Stomach smooth muscle (tissue), 2 donors: Measurements from ENCODE around the gene CDX1.

Source experiments
- H3K27ac ChIP-seq: one replicate; pipeline ENCODE4 v1.7.0; 2013; ENCODE audit warnings: mild to moderate bottlenecking, low read length, inconsistent platforms
- H3K27me3 ChIP-seq, 2 donors: one replicate each; pipeline ENCODE4 v1.7.0; 2013; ENCODE audit warnings: low read length in 2 of 2; ENCODE audit not compliant: insufficient read depth in 2 of 2, control insufficient read depth in 1 of 2
- H3K36me3 ChIP-seq, 2 donors: one replicate each; pipeline ENCODE4 v1.7.0; 2013; ENCODE audit warnings: low read length in 2 of 2; ENCODE audit not compliant: control insufficient read depth in 2 of 2, insufficient read depth in 2 of 2
- H3K4me1 ChIP-seq: one replicate; pipeline ENCODE4 v1.7.0; 2013; ENCODE audit warnings: low read length; ENCODE audit not compliant: control insufficient read depth, insufficient read depth
- H3K4me3 ChIP-seq, 2 donors: one replicate each; pipeline ENCODE4 v1.7.0; 2013; ENCODE audit warnings: low read length in 2 of 2
- H3K9ac ChIP-seq, 2 donors: one replicate each; pipeline ENCODE4 v1.7.0; 2013; ENCODE audit warnings: low read length in 2 of 2, mild to moderate bottlenecking in 1 of 2
- H3K9me3 ChIP-seq, 2 donors: one replicate each; pipeline ENCODE4 v1.7.0; 2013; ENCODE audit warnings: low read length in 2 of 2; ENCODE audit not compliant: control insufficient read depth in 2 of 2
- donor health status: healthy.
- donor health status: Pancreatic carcinoma.

CDX1 gene

DNA sequence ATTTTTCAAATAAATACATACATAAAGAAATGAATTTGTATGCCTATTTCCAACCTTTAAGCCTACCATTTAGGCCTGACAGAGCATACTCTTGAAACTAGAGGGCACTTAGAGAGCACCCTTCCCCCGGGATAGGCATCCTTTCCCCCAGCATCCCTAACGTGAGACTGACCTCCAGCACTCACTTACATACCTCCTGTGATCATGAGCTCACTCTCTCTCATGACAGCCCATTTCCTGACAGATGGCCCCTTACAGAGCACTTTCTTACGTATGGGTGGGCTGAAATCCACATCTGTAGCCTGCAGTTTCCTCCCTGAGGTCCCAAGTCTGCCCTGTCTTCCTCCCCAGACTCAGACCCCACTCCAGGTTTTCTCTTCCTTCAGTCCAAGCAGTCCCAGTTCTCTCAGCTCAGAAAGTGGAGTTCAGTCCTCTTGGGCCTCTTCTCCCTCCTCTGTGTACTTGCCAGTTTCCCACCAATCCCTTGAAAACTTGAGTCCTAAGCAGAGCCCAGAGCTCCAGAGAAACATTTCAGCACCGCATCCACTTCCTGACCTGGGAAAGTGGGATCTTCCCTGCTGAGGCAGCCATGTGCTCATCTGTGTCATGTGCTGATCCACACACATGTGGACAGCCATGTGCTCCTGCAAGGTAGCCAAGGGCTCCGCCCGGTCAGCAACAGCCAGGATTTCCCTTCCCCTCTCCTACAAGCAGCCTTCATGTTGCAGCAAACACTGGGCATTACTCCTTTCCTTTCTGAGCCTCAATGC, 2.2 kb upstream of the CDX1 start:
- Histone ChIP-seq H3K4me3 (no peak overlapping the region), H3K9ac (peak overlapping the region; percentile 21 to 37), H3K9me3 (no peaks in the 10 kb centered on the region), H3K4me1 (peaks cover 27% of the 10 kb centered on the region), H3K27me3 (peaks cover 5 to 26% of the 10 kb centered on the region in 2 donors), H3K27ac (no peak overlapping the region), H3K36me3 (no peaks in the 10 kb centered on the region)

DNA sequence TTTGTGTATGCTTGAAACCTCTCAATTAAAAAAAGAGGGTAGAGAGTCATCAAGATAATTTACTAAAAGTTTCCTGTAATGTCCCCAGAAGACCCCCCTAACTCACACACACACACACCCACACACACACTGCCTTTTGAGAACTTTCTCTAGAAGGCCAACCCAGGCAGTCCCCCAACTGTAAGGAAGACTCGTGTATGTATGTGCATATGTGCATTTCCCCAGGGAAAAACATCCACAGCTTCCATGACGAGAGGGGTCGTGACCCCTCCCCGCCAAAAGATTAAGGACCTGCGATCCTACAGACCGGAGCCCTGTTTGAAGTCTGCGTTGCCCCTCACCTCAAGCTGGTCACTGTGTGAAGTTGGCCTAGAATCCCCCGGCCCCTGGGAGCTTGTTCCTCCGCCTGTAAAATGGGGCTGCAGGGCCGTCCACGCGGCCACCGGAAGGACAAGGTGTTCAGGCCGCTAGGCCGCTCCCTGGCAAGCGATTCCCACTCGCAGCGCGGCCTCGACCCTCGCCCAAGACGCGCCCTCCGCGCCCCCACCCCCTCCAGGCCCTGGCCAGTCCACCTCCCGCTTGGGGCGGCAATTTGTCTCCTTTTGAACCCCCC, 435 bp upstream of the CDX1 start:
- no peaks in the 10 kb centered on the region for H3K9me3 ChIP-seq
- peaks cover 17 to 27% of the 10 kb centered on the region in 2 donors for H3K27me3 ChIP-seq
- H3K36me3 ChIP-seq: no peaks in the 10 kb centered on the region
- H3K27ac ChIP-seq: no peak overlapping the region
- no peak overlapping the region for H3K4me3 ChIP-seq
- peaks cover 27% of the 10 kb centered on the region for H3K4me1 ChIP-seq
- no peak overlapping the region for H3K9ac ChIP-seq

DNA sequence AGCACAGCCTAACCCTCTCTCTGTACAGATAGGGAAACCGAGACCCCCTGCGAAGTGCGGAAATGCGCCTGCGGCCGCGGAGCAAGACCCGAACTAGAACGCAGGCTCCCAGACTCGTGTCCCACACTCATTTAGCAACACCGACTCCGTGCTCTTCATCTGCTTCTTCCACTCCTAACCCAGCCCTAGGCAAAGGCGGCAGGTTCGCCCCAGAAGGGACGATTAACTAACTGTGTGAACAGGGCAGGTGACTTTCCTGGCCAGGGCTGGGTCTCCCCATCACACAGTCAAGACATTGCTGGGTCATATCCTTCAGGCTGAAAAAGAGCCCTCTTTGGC, 903 bp downstream of the CDX1 start:
- no peak overlapping the region for H3K9ac ChIP-seq
- no peaks in the 10 kb centered on the region for H3K36me3 ChIP-seq
- no peak overlapping the region for H3K4me3 ChIP-seq
- H3K27me3 ChIP-seq: peaks cover 21 to 27% of the 10 kb centered on the region in 2 donors
- no peak overlapping the region for H3K27ac ChIP-seq
- peaks cover 18% of the 10 kb centered on the region for H3K4me1 ChIP-seq
- no peaks in the 10 kb centered on the region for H3K9me3 ChIP-seq

DNA sequence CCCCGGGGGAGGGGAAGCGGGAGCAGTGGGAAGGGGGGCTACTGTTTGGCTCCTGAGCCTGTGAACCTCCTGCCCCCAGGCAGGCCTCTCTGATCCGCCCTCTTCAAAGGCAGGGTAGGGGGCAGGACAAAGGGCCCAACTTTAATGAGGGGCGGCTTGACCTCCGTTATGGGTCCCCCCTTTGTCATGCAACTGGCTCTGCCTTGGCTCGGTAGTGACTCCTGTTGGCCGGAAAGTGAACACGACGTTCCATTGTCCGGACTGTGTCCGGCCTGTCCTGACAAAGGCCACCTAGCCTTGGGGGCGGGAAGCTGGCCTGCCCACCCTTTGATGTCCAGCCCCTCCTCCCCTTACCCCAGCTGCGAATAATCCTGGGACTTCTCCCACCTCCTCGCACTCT, 1.3 kb downstream of the CDX1 start:
- Histone ChIP-seq H3K9ac (no peak overlapping the region), H3K9me3 (no peaks in the 10 kb centered on the region), H3K36me3 (no peaks in the 10 kb centered on the region), H3K27ac (no peak overlapping the region), H3K4me3 (no peak overlapping the region), H3K4me1 (peaks cover 18% of the 10 kb centered on the region), H3K27me3 (peaks cover 21 to 27% of the 10 kb centered on the region in 2 donors)

DNA sequence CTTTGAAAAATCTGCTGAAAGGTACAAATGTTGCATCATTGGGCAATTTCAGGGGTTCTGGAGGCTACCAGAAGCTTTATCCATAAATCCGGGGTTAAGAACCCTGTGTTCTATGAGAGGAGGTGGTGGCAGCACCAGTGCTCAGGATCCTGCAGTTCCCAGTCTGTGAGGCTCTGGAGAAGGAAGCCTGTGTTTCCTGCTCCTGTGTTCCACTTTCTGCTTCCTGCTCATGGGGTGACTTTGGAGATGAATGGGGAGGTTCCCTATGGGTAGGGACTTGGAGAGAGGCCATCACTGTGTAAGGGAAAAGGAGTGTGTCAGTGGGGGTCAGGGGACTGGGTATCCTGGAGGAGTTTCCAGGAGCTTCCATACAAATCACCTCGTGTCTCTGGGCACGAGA, 2.3 kb downstream of the CDX1 start:
- Histone ChIP-seq H3K4me1 (peaks cover 10% of the 10 kb centered on the region), H3K9ac (no peak overlapping the region), H3K27me3 (peaks cover 21 to 28% of the 10 kb centered on the region in 2 donors), H3K36me3 (no peaks in the 10 kb centered on the region), H3K9me3 (no peaks in the 10 kb centered on the region), H3K4me3 (no peak overlapping the region), H3K27ac (no peak overlapping the region)

DNA sequence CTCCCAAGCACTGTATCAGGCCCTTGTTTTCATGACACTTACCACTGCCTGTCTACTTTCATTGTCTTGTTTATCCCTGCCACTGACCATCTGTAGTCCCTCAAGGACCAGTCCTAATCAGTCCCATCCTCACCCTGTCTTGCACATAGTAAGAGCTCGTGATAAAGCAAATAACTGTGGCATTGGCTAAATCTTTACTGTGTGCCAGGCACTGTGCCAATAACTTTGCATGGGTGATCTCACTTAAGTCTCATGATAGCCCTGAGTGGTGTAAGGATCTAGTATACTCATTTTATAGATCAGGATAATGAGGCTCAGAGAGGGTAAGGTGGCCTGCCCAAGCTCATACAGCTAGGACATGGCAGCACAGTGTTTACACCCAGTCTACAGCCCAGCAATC, 5.6 kb downstream of the CDX1 start:
- H3K36me3 ChIP-seq: no peaks in the 10 kb centered on the region
- H3K9me3 ChIP-seq: no peaks in the 10 kb centered on the region
- H3K9ac ChIP-seq: no peak overlapping the region
- H3K27me3 ChIP-seq: peaks cover 20 to 21% of the 10 kb centered on the region in 2 donors
- H3K4me3 ChIP-seq: no peak overlapping the region
- H3K4me1 ChIP-seq: no peaks in the 10 kb centered on the region
- no peak overlapping the region for H3K27ac ChIP-seq

DNA sequence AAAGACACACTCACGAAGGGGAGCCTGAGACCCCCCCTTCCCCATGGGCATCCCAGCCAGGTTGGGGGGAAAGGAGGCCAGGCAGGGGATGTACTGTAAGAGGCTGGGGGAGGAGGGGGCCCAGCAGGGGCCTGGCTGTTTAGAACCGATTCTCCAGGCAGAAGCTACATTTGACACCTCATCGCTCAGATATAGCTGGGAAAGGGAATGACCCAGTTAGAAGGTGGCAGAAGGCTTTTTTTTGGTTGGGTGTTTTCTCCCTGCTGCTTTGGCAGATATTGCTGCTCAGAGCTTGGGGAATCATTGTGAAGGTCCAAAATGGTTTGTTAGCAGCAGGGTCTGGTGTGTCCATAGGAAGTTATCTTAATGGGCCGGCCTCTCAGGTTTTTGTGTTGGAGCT, 6.0 kb downstream of the CDX1 start:
- Histone ChIP-seq H3K36me3 (no peaks in the 10 kb centered on the region), H3K9me3 (no peaks in the 10 kb centered on the region), H3K9ac (no peak overlapping the region), H3K27ac (no peak overlapping the region), H3K4me3 (no peak overlapping the region), H3K4me1 (no peaks in the 10 kb centered on the region), H3K27me3 (peaks cover 15 to 21% of the 10 kb centered on the region in 2 donors)

DNA sequence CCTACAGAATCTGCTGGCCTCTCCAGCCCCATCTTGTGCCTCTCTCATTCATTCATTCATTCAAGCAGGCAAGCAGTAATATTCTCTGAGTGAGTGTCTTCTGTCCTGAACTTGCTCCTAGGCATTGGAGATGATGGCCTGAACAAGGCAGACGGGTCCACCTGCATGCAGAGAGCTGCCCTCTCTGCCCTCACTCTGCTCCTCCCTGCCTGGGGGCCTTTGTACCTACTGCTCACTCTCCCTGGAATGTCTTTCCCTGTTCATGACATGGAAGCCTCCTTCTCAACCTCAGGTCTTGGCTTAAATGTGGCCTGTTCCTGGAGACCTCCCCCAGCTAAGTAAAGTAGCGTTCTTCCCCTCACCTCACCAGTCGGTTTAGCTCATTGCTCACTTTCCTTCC, 6.6 kb downstream of the CDX1 start:
- Histone ChIP-seq H3K9ac (no peak overlapping the region), H3K4me1 (no peaks in the 10 kb centered on the region), H3K4me3 (no peak overlapping the region), H3K27me3 (peaks cover 9 to 18% of the 10 kb centered on the region in 2 donors), H3K27ac (no peak overlapping the region), H3K9me3 (no peaks in the 10 kb centered on the region), H3K36me3 (no peaks in the 10 kb centered on the region)

DNA sequence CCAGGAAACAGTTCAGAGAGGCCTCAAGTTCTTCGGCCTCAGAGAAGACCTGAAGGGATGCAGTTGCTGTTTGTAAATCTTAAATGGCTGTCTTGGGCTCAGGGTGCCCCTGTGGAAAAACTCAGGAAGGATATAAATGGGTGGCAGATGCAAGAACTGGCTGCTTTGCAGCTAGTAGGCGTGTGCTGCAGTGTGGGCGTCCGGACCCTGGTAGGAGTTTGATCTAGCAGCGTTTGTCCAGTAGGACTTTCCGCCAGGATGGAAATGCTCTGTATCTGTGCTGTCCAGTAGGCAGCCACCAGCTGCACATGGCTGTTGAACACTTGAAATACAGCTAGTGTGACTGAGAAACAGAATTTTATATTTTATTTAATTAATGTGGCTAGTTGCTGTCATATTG, 7.7 kb downstream of the CDX1 start:
- Histone ChIP-seq H3K27me3 (peaks cover 7 to 16% of the 10 kb centered on the region in 2 donors), H3K9ac (no peak overlapping the region), H3K9me3 (no peaks in the 10 kb centered on the region), H3K27ac (no peak overlapping the region), H3K4me1 (no peaks in the 10 kb centered on the region), H3K36me3 (no peaks in the 10 kb centered on the region), H3K4me3 (no peak overlapping the region)

DNA sequence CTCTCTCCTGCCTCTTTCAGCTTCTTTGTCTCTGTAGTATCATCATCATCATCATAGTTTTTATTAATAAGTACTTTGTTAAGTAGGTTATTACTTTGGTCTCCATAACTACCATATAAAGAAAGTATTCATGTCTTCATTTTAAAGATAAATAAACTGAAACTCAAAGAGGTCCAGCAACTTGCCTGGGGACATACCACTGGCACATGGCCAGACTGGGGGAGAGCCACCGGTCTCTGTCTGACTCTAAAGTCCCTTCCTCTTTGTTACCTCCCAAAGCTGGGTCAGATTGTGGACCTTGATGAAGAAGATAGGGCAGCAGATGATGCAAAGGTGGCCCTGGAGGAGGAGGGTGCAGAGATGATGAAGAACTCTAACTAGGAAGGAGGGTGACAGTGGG, 8.5 kb downstream of the CDX1 start:
- Histone ChIP-seq H3K9me3 (no peaks in the 10 kb centered on the region), H3K27me3 (peaks cover 4 to 11% of the 10 kb centered on the region in 2 donors), H3K4me1 (peaks cover 6% of the 10 kb centered on the region), H3K4me3 (no peak overlapping the region), H3K9ac (no peak overlapping the region), H3K36me3 (no peaks in the 10 kb centered on the region), H3K27ac (no peak overlapping the region)

DNA sequence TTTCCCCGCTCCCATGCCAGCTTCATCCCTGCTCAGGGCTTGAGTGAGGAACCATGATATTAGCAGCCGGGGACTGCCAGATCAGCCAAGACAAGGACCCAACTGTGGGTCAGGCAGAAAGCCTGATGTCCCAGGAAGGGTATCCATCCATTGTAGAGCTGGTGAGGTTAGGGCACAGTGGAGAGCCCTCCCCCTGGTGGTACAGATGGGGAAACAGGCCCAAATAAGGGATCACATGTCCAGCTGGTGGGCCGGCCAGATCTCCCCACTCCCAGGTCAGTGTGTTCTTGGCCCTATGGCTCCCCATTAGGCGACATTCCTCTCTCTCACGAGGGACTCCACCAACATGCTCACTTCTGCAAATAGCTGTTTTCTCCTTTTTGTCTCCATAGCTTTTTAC, 9.0 kb downstream of the CDX1 start:
- Histone ChIP-seq H3K9ac (no peak overlapping the region), H3K9me3 (no peaks in the 10 kb centered on the region), H3K27ac (no peak overlapping the region), H3K27me3 (peaks cover 4 to 8% of the 10 kb centered on the region in 2 donors), H3K4me1 (peaks cover 9% of the 10 kb centered on the region), H3K4me3 (no peak overlapping the region), H3K36me3 (no peaks in the 10 kb centered on the region)
